SK-N-MC (cell line): ENCODE measurements around the gene KLHL35.

Experiments used
- EZH2 ChIP-seq: fragments of 200-600 bp; sonication (generic); IDR thresholded peaks from one replicate; pipeline ENCODE4 v1.6.1; 2017; ENCODE audit warnings: antibody characterized with exemption
- FOXP2 ChIP-seq: optimal IDR thresholded peaks from 2 replicates; pipeline ENCODE3; 2011; ENCODE audit warnings: mild to moderate bottlenecking, moderate library complexity; ENCODE audit not compliant: insufficient read depth; ENCODE audit errors: extremely low read length, control extremely low read depth
- POLR2AphosphoS5 ChIP-seq: IDR thresholded peaks from 2 replicates; pipeline ENCODE4 v1.6.1; 2012; ENCODE audit warnings: mild to moderate bottlenecking, low read depth, low read length, borderline replicate concordance

DNA sequence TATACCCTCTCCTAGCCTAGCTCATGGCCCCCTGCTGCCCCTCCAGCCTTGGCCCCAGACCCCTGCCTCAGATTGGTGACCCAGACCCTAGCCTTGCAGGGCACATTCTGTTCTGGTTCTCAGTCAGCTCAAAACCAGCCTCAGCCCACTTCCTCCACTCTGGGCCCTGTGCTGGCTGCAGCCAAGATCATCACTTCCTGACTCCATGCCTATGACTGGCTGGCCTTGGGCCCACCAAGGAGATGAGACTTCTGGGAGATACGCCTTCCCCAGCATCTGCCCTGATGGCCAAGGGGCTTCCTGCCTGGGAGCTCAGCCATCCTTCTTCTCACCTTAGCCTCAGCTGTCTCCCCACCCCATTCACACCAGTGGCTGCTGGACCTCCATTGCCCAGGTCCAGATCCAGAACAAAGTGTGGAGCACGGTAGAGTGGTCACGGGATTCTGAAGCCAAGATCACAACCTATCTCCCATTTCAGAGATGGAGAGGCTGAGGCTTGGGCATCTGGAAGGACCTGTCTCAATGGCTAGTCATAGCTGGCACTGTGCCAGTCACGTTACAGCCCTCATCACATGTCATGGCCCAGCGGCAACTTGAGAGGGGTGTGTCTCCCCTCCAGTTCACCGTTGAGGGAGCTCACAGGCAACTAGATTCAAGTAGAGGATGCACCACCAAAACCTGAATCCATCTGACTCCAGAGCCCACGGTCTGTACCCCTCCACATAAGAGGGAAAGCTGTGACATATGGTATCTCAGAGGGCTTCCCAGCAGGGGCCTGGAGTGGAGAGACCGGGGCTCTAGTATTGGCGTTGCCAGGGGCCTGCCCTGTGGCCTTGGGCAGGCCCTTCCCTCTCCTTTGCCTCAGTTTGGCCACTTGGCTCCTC is 43.0 kb upstream of the KLHL35 start:
- TF ChIP-seq EZH2 (no peak), FOXP2 (no peak), POLR2AphosphoS5 (no peak)
